ACC112 (cell line): ENCODE results near the gene TMED5.

Experiments
- H2AFZ ChIP-seq: fragments of 200-600 bp; sonication (generic); one replicate; pipeline ENCODE4 v1.6.0; 2017; ENCODE audit warnings: antibody characterized with exemption, low read length; ENCODE audit not compliant: unreplicated experiment
- H3K27ac ChIP-seq: fragments of 200-600 bp; sonication (generic); 2 replicates; pipeline ENCODE4 v1.5.1; 2014; ENCODE audit warnings: low read depth, mild to moderate bottlenecking, antibody characterized with exemption, low read length, moderate library complexity
- H3K27me3 ChIP-seq: fragments of 200-600 bp; sonication (generic); 2 replicates; pipeline ENCODE4 v1.6.1; 2014; ENCODE audit warnings: mild to moderate bottlenecking, antibody characterized with exemption, low read length, moderate library complexity, mixed read lengths; ENCODE audit not compliant: insufficient read depth
- H3K36me3 ChIP-seq: fragments of 200-600 bp; sonication (generic); 2 replicates; pipeline ENCODE4 v1.6.1; 2016; ENCODE audit warnings: mild to moderate bottlenecking, antibody characterized with exemption, low read length, moderate library complexity, mixed read lengths; ENCODE audit not compliant: insufficient read depth
- H3K4me1 ChIP-seq: fragments of 200-600 bp; sonication (generic); one replicate; pipeline ENCODE4 v1.6.1; 2016; ENCODE audit warnings: low read length, mixed read lengths; ENCODE audit not compliant: insufficient read depth, unreplicated experiment, control insufficient read depth
- H3K4me3 ChIP-seq: fragments of 200-600 bp; sonication (generic); 2 replicates; pipeline ENCODE4 v1.5.1; 2014; ENCODE audit warnings: mild to moderate bottlenecking, low read depth, low read length
- H3K79me2 ChIP-seq: fragments of 200-600 bp; sonication (generic); one replicate; pipeline ENCODE4 v1.6.0; 2016; ENCODE audit warnings: low read length; ENCODE audit not compliant: control insufficient read depth, unreplicated experiment, insufficient read depth

Gene TMED5

DNA sequence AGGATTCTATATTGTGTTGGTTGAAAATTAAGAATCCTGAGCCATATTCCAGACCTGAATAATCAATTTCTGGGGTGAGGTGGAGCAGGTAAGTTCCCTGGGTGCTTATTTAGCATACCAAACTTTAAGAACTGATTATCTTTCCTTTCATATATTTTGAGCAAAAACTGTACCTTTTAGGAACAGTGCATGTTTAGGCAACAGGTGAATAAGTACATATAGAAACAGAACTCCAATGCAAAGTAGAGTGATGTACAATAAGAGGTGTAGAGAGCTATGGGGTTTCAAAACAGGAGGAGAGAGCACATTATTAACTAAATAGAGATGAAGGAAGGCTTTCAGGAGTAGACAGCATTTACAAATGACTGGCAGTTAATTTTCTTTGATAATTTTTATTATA lies 28.7 kb downstream of the TMED5 start:
- Histone ChIP-seq H3K27me3 (no peaks in the 10 kb centered on the region), H2AFZ (no peak overlapping the region), H3K36me3 (peaks cover 35% of the 10 kb centered on the region), H3K4me1 (peaks cover 9% of the 10 kb centered on the region), H3K79me2 (peaks cover 10% of the 10 kb centered on the region), H3K4me3 (no peak overlapping the region), H3K27ac (no peak overlapping the region)

DNA sequence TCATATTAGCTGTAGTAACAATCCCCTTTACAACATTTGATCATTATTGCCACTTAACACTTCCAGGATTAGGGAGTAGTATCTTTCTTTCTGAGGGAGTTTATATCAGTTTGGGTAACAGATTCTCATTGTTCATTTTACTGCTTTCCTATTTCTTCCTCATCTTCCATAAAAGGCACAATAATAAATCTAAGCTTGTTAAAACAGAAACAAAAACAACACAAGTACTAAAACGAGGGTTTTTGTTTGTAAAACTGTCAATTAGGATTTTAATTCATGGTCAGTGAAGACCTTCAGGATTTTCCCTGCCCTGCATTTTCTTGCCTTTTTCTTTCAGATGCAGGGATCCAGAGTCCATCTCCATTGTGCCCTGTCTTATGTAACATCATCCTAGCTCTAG lies 29.5 kb downstream of the TMED5 start:
- H3K36me3 ChIP-seq, result peaks cover 32% of the 10 kb centered on the region
- H2AFZ ChIP-seq, result no peak overlapping the region
- no peak overlapping the region for H3K27ac ChIP-seq
- peaks cover 10% of the 10 kb centered on the region for H3K79me2 ChIP-seq
- H3K27me3 ChIP-seq, result no peaks in the 10 kb centered on the region
- H3K4me1 ChIP-seq, result peaks cover 9% of the 10 kb centered on the region
- no peak overlapping the region for H3K4me3 ChIP-seq

DNA sequence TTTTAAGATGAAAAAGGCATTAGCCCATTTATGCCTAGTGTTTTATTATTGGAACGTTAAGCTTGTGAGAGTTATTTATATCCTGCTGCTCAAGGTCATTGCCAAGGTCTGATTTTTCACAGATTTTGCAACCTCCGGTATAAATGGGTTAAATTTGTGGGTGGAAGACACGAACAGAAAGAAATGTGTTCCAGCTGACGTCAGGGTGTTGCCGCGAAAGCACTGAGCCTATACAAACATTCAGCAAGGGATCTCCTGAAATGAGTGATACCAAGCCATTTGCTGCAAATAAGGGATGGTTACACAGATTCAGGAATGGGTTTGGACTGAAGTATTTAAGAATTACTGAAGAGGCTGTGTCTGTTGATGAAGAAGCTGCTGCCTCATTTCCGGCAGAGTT lies 32.2 kb downstream of the TMED5 start:
- H3K4me3 ChIP-seq, result no peak overlapping the region
- H3K27ac ChIP-seq, result no peak overlapping the region; the same call in 1 of the 2 replicates
- H3K36me3 ChIP-seq, result peaks cover 18% of the 10 kb centered on the region

DNA sequence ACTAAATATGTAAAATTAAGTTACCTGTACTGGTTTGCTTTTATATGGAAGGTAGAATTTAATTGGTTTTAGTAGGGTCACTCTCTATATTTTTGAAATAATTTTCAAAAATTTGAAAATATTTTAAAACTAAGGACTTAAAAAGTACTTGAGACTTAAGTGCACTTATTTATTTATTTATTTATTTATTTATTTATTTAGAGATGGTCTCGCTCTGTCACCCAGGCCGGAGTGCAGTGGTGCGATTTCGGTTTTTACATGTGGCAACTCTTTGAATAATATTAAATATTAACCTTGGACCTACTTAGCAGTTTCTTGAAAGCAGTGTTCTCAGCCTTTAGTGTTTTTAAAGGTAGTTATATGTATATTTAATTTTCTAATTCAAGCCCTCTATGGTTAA lies 36.4 kb downstream of the TMED5 start:
- Histone ChIP-seq H3K4me1 (peaks cover 6% of the 10 kb centered on the region), H3K27me3 (no peaks in the 10 kb centered on the region), H3K4me3 (no peak overlapping the region), H2AFZ (no peak overlapping the region), H3K79me2 (no peaks in the 10 kb centered on the region), H3K36me3 (0 out of 2 replicates have a peak, but pooled peaks cover 4% of the 10 kb centered on the region), H3K27ac (no peak overlapping the region)

More for the DNA sequence above, 32.2 kb downstream of the TMED5 start:
- Histone ChIP-seq H3K27me3 (no peaks in the 10 kb centered on the region), H3K4me1 (no peaks in the 10 kb centered on the region), H3K79me2 (no peaks in the 10 kb centered on the region), H2AFZ (no peak overlapping the region)

DNA sequence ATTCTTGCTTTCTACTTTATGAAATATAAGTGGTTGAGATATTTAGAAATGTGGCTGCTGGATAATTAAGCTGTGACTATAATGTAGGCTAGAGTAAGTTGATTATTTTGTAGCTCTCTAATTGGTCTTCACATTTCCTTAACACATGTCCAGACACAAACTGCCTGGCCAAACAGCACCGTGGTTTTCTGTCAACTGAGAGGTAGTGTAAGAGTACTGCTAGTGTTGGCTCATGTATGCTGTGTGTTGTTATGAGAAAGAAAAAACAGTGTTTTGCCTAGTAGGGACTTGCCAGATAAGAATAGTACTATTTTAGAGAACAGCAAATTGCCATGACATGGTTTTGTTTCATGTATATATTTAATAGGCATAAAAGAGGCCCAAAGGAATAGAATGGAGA lies 37.1 kb downstream of the TMED5 start:
- H3K4me3 ChIP-seq, result no peak overlapping the region
- H3K4me1 ChIP-seq, result peaks cover 6% of the 10 kb centered on the region
- H3K79me2 ChIP-seq, result no peaks in the 10 kb centered on the region
- no peak overlapping the region for H3K27ac ChIP-seq
- no peak overlapping the region for H2AFZ ChIP-seq
- H3K27me3 ChIP-seq, result no peaks in the 10 kb centered on the region
- 0 out of 2 replicates have a peak, but pooled peaks cover under 1% of the 10 kb centered on the region for H3K36me3 ChIP-seq

DNA sequence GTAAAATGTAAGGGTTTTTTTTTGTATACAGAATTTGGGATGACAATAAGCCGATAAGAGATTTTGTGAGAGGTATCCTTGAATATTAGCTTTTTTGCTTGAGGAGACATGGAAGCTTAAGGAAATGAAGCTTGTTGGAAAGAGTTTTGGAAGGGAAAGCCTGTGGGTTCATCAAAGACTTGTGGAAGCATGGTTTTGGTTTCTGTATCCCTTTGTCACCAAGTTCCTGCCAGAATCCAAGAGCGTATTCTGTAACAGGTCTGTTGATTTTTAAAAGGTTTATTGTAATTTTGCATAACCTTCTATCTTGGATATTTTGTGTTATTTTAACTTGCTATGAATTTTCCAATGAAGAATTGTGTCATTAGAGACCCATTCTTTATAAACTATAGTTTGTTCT lies 38.1 kb downstream of the TMED5 start:
- Histone ChIP-seq H3K79me2 (no peaks in the 10 kb centered on the region), H3K36me3 (peaks cover 1% of the 10 kb centered on the region; the same call in 1 of the 2 replicates), H3K27me3 (no peaks in the 10 kb centered on the region), H3K4me1 (peaks cover 6% of the 10 kb centered on the region), H2AFZ (no peak overlapping the region), H3K27ac (no peak overlapping the region), H3K4me3 (no peak overlapping the region)

DNA sequence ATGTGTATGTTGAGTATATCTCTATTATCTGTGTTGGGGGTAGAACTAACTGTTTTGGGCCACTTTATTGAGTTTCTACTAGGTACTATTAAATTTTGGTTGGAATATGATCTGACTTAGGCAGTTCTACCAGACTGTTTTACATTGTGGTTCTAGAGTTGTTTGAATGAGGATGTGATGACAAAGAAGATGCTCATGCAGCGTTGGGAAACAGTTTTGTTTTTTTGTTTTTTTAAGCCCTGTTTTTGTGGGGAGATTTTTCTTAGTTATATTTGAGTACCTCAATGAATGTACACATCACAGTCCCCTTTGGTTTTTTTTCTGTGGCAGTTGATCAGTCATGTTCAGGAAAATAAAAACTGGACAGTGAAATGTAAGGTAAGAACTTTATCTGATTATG lies 40.1 kb downstream of the TMED5 start:
- H3K27me3 ChIP-seq, result no peaks in the 10 kb centered on the region
- H3K4me3 ChIP-seq, result no peak overlapping the region
- no peaks in the 10 kb centered on the region for H3K79me2 ChIP-seq
- H3K36me3 ChIP-seq, result peaks cover 12% of the 10 kb centered on the region
- no peak overlapping the region for H2AFZ ChIP-seq
- H3K27ac ChIP-seq, result peak overlapping the region; percentile 33; the same call in 1 of the 2 replicates
- peaks cover 6% of the 10 kb centered on the region for H3K4me1 ChIP-seq

DNA sequence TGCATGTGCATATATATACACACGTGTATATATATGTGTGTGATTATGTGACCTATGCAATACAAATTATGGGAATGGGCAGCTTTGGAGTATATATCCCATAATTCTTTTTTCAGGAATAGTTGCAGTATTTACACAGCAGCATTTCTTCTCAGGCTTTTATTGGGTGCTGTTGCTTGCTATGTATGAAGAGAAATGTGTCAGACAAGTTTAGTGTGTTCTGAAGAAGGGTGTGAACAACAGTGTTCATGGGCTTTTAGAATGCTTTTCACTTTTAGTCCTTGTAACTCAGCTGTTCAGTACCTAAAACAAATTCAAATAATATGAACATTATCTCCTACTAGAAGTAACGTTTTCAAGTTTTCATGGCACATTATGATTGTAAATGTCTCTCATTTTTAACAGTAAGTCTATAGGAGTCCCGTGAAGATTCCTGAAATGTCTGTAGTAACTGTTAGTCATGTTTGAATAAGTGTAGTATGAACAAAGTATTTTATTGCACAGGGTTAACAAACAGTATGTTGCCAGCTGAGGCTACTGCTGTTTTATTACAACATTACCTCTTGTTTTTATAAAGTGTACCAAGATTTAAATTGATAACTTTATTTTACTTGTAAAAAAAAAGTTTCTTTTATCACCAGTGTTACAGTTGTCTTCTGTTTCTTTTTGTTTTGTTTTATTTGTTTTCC lies 42.5 kb downstream of the TMED5 start:
- Histone ChIP-seq H3K36me3 (peaks cover 12% of the 10 kb centered on the region), H3K4me3 (no peak overlapping the region), H3K4me1 (peaks cover 6% of the 10 kb centered on the region), H3K27ac (no peak overlapping the region), H3K79me2 (no peaks in the 10 kb centered on the region), H3K27me3 (no peaks in the 10 kb centered on the region), H2AFZ (no peak overlapping the region)

DNA sequence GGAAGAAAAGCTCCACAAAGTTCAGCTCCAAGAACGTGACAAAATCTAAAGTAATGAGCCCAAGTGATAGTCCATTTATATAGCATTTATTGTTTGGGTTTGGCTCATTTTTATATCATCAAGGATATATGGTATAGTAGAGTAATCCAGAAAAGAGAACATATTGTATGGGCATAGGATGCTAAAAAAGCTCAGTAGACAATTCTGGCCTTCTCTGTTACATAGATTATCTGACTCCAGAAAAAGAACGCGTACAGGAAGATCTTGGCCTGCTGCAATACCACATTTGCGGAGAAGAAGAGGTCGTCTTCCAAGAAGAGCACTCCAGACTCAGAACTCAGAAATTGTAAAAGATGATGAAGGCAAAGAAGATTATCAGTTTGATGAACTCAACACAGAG lies 43.8 kb downstream of the TMED5 start:
- Histone ChIP-seq H3K36me3 (peaks cover 12% of the 10 kb centered on the region), H2AFZ (no peak overlapping the region), H3K27ac (no peak overlapping the region), H3K4me3 (no peak overlapping the region), H3K4me1 (peaks cover 6% of the 10 kb centered on the region), H3K27me3 (no peaks in the 10 kb centered on the region), H3K79me2 (no peaks in the 10 kb centered on the region)

DNA sequence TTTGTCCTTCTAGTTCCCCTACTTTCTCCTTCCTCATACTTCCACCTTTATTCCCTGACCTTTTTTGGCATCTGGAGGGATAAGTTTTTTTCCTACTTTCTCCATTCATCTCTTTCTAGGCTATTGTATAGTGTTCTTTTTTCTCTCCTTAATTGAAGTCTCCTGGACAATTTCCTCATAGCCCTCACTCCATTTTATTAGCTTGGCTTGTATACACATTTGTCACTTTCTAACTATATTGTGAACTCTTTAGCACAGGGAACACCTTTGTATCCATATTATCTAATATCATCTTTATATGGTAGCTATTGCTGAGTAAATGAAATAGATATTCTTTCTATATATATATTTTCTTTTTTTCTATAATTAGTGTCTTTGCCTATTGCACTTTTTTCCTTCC lies 47.6 kb downstream of the TMED5 start:
- Histone ChIP-seq H2AFZ (no peak overlapping the region), H3K79me2 (no peaks in the 10 kb centered on the region), H3K36me3 (peaks cover 20% of the 10 kb centered on the region), H3K27me3 (no peaks in the 10 kb centered on the region), H3K4me1 (no peaks in the 10 kb centered on the region), H3K27ac (no peak overlapping the region), H3K4me3 (no peak overlapping the region)

DNA sequence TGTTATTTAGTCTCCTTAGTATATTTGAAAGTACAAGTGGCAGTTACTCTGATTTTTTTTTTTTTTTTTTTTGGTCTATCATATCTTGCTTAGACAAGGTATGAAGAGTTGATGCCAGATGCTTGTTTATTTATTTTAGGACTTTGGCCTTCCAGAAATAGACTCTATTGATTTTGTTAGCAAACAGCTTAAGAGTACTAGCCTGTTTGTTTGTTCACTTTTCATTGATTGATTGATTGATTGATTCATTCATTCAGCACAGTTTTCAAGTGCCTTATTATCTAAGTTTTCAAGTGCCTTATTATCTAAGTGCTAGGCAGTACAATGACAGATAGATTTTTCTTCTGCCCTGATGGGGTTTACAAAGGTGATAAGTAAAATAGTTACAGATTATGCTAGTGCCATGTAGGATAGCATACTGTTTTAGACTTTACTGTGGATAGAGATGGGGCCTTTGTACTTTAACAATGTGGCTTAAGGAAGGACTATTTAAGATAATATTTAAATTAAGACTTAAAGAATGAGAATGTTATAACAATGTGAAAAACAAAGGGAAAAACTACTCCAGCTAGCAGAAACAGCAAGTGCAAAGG lies 50.6 kb downstream of the TMED5 start:
- Histone ChIP-seq H3K36me3 (peaks cover 8% of the 10 kb centered on the region; the same call in 1 of the 2 replicates), H2AFZ (no peak overlapping the region), H3K27ac (no peak overlapping the region), H3K4me1 (no peaks in the 10 kb centered on the region), H3K4me3 (no peak overlapping the region), H3K27me3 (no peaks in the 10 kb centered on the region), H3K79me2 (no peaks in the 10 kb centered on the region)
